Measurements from ENCODE around the gene SMIM10.

Gene SMIM10

DNA sequence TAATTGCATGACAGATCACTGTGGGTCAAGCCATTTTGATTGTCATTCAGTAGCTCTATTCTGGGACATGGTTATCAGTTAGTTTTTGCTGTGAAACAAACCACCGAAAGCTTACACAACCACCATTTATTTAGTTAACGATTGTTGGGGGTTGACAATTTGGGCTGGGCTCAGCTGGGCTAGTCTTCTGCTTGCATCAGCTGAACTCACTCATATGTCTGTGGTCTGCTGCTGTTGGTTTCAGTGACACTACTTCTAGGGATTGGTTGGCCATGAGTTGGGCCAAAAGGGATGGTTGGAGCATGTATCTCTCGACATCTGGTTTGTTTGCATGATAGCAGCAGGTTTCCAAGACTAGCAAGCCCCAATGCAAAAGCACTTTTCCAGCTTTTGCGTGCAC lies 5.3 kb upstream of the SMIM10 start:
- TF ChIP-seq, protein P1, sequence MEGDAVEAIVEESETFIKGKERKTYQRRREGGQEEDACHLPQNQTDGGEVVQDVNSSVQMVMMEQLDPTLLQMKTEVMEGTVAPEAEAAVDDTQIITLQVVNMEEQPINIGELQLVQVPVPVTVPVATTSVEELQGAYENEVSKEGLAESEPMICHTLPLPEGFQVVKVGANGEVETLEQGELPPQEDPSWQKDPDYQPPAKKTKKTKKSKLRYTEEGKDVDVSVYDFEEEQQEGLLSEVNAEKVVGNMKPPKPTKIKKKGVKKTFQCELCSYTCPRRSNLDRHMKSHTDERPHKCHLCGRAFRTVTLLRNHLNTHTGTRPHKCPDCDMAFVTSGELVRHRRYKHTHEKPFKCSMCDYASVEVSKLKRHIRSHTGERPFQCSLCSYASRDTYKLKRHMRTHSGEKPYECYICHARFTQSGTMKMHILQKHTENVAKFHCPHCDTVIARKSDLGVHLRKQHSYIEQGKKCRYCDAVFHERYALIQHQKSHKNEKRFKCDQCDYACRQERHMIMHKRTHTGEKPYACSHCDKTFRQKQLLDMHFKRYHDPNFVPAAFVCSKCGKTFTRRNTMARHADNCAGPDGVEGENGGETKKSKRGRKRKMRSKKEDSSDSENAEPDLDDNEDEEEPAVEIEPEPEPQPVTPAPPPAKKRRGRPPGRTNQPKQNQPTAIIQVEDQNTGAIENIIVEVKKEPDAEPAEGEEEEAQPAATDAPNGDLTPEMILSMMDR (IDR thresholded peaks at IDR 0.05; ENCODE audit: low read depth, low read length, missing control alignments) = no peak
- DNase-seq = no peak
- no peak overlapping the region for H3K27ac ChIP-seq
- H3K4me3 ChIP-seq (ENCODE audit: low read depth, low read length) = no peak overlapping the region
- in situ Hi-C loops (cut with HindIII; ENCODE audit: low pct_ligation_motif_present, low sequenced_read_pairs) = no loop called here
- no peaks in the 10 kb centered on the region for H3K36me3 ChIP-seq (replicated peaks)
- H3K27me3 ChIP-seq (replicated peaks) = no peaks in the 10 kb centered on the region

DNA sequence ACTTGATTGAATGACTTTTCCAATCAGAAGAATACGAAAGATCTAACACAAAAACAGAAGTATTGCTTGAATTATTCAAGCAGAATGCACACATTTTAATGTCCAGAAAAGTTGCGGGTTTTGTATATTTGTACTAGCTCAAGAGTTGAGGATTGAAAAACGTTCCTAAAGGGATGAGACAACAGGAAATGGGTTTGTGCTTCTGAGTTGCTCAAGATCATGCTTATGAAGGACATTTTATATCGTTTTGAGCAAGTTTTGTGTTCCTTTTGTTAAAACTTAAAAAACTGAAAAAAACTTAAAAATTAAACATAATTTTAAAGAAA lies 353 bp upstream of the SMIM10 start:
- H3K27me3 ChIP-seq (replicated peaks) = no peaks in the 10 kb centered on the region
- no peaks in the 10 kb centered on the region for H3K36me3 ChIP-seq (replicated peaks)
- DNase-seq = no peak
- H3K27ac ChIP-seq = peak overlapping the region; percentile 68
- no peak overlapping the region for H3K4me3 ChIP-seq (ENCODE audit: low read depth, low read length)
- TF ChIP-seq, protein P1 (IDR thresholded peaks at IDR 0.05; ENCODE audit: low read depth, low read length, missing control alignments) = no peak
- in situ Hi-C loops (cut with HindIII; ENCODE audit: low pct_ligation_motif_present, low sequenced_read_pairs) = no loop called here

DNA sequence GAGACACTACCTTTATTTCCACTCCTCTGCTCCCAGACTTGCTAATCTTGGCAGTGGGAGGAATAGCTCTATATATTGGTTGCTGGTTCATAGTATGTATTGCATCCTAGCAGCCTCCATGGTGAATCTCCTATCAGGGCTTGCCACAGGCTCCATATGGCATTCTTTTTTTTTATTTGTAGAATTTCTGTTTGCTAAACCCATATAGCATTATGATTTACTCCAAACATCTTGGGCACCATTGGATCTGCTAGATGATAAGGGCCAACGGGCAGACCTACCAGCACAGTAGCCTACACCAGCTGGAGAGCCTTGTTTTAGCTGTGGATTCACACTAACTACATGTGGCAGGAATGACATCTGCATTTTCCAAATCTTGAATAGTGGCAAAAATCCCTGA lies 6.9 kb downstream of the SMIM10 start:
- Histone ChIP-seq H3K27ac (no peak overlapping the region), H3K36me3 (replicated peaks) (no peaks in the 10 kb centered on the region), H3K4me3 (ENCODE audit: low read depth, low read length) (no peak overlapping the region), H3K27me3 (replicated peaks) (no peaks in the 10 kb centered on the region)
- DNase-seq = no peak
- TF ChIP-seq, protein P1 (IDR thresholded peaks at IDR 0.05; ENCODE audit: low read depth, low read length, missing control alignments) = no peak
- in situ Hi-C loops (cut with HindIII; ENCODE audit: low pct_ligation_motif_present, low sequenced_read_pairs) = no loop called here

DNA sequence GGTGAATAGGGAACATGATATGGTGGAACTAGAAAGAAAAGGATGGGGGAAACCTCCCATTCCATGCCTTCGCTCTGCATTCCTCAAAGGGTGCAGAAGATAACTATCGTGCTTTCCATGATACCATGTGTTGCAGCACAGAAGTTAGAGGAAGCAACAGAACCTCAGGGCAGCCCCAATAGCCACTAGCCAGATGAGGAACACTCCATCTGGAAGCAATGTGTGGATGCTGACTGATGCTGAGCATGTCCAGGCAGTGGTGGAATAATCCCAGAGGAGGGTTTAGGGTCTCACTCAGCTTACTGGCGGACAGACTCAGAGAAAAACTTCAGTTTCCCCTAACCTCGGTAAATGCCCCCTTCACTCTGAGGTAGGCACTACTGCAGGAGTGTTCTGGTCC lies 7.5 kb downstream of the SMIM10 start:
- H3K27ac ChIP-seq = no peak overlapping the region
- H3K36me3 ChIP-seq (replicated peaks) = no peaks in the 10 kb centered on the region
- no peak for DNase-seq
- no peak overlapping the region for H3K4me3 ChIP-seq (ENCODE audit: low read depth, low read length)
- in situ Hi-C loops (cut with HindIII; ENCODE audit: low pct_ligation_motif_present, low sequenced_read_pairs) = no loop called here
- no peaks in the 10 kb centered on the region for H3K27me3 ChIP-seq (replicated peaks)
- TF ChIP-seq, protein P1 (IDR thresholded peaks at IDR 0.05; ENCODE audit: low read depth, low read length, missing control alignments) = no peak

DNA sequence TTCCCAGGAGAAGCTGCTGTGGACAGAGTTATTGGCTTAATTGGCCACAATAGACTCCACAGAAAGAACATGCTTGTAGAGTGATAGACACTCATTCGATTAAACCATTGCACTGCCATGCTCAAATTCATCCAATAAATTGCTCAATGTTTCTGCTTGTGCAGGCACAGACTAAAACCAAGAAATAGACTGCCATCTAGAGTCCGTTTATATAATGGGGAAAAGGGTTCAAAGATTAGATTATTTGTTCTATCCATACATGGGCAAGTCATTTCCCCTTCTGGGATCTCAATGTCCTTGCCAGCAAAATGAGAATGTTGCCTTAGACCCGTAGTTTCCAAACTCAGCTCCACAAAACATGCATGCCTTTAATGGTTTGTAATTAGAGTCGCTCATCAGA lies 8.7 kb downstream of the SMIM10 start:
- H3K4me3 ChIP-seq (ENCODE audit: low read depth, low read length) = no peak overlapping the region
- no peak for DNase-seq
- TF ChIP-seq, protein P1 (IDR thresholded peaks at IDR 0.05; ENCODE audit: low read depth, low read length, missing control alignments) = peak; percentile 32
- no peaks in the 10 kb centered on the region for H3K27me3 ChIP-seq (replicated peaks)
- no peak overlapping the region for H3K27ac ChIP-seq
- no peaks in the 10 kb centered on the region for H3K36me3 ChIP-seq (replicated peaks)
- in situ Hi-C loops (cut with HindIII; ENCODE audit: low pct_ligation_motif_present, low sequenced_read_pairs) = no loop called here

DNA sequence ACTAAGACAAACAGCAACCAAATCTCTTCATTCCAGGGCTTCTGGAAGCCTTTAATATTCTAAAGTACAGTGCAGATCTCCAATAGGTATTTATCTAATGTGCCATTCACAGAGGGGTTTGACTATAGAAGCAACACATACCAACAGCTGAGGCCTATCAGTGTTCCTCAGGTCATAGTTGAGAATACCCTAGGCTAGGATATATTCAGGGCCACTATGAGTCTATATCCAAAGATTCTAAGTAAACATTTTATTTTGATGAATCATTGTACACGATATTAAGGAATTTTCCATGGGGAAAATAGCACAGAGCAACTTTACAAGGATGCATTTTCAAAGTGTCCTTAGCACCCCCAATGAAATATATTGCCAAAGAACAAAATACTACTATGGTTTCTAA lies 9.7 kb downstream of the SMIM10 start:
- in situ Hi-C loops (cut with HindIII; ENCODE audit: low pct_ligation_motif_present, low sequenced_read_pairs) = no loop called here
- TF ChIP-seq, protein P1 (IDR thresholded peaks at IDR 0.05; ENCODE audit: low read depth, low read length, missing control alignments) = no peak
- Histone ChIP-seq H3K27me3 (replicated peaks) (no peaks in the 10 kb centered on the region), H3K4me3 (ENCODE audit: low read depth, low read length) (no peak overlapping the region), H3K27ac (peak overlapping the region; percentile 23), H3K36me3 (replicated peaks) (no peaks in the 10 kb centered on the region)
- no peak for DNase-seq
